SK-N-SH (cell line): ENCODE results near the gene TBX6.

ENCODE experiments used
- CTCF ChIP-seq: fragments of 200-600 bp; sonication (generic); IDR thresholded peaks from 2 replicates; pipeline ENCODE4 v1.6.1; 2017; ENCODE audit warnings: antibody characterized with exemption, mild to moderate bottlenecking, moderate library complexity
- FOXM1 ChIP-seq: IDR thresholded peaks from 2 replicates; pipeline ENCODE4 v1.4.0; 2012; ENCODE audit warnings: low read depth, mild to moderate bottlenecking
- PBX3 ChIP-seq: IDR thresholded peaks from 2 replicates; pipeline ENCODE4; 2012
- POLR2AphosphoS5 ChIP-seq: IDR thresholded peaks from 2 replicates; pipeline ENCODE4 v1.6.1; 2012; ENCODE audit warnings: low read depth, low read length
- RAD21 ChIP-seq: IDR thresholded peaks from 2 replicates; pipeline ENCODE4 v1.6.1; 2012; ENCODE audit warnings: mild to moderate bottlenecking, low read length
- REST ChIP-seq: IDR thresholded peaks from 2 replicates; pipeline ENCODE4 v1.6.1; 2012; ENCODE audit warnings: mild to moderate bottlenecking, low read depth, low read length, moderate library complexity
- SIN3A ChIP-seq: IDR thresholded peaks from 2 replicates; pipeline ENCODE4 v1.6.1; 2012; ENCODE audit warnings: low read depth, mild to moderate bottlenecking, low read length, moderate library complexity, borderline replicate concordance

GRCh38 chr16:30088237-30088831 is 3.4 kb downstream of the TBX6 start:
- no peak for TF ChIP-seq SIN3A
- no peak for TF ChIP-seq CTCF
- no peak for TF ChIP-seq PBX3
- no peak for TF ChIP-seq POLR2AphosphoS5
- no peak for TF ChIP-seq FOXM1
- no peak for TF ChIP-seq REST
- no peak for TF ChIP-seq RAD21
